Heart right ventricle (tissue), 16 donors: ENCODE measurements around the gene HIP1R. TPM values are rescaled to one million over a fixed set of nuclear protein-coding genes. Genes with fewer than 3 reads are reported as not detected.

ENCODE experiments used
- ATAC-seq, 8 donors: fragments of 200-7000 bp; cut with Tn5 transposase; one replicate each; pipeline ENCODE4 v1.9.1; 2020; ENCODE audit warnings: mild to moderate bottlenecking in 8 of 8, moderate library complexity in 8 of 8, moderate number of reproducible peaks in 1 of 8
- DNase-seq, 2 donors: peaks; one replicate each; pipeline ENCODE4 v3.0.0-alpha.2; 2020
- H3K27ac ChIP-seq, 10 donors: fragments of 200-600 bp; sonication (generic) in 2 of 10; one replicate each; pipeline versions ENCODE4 v1.5.0 to v1.8.0; 2020 to 2022; ENCODE audit warnings: mild to moderate bottlenecking in 3 of 10
- H3K27me3 ChIP-seq, 7 donors: fragments of 200-600 bp; one replicate each; pipeline ENCODE4 v1.8.0; 2021 to 2022; ENCODE audit warnings: mild to moderate bottlenecking in 2 of 7
- H3K36me3 ChIP-seq, 9 donors: fragments of 200-600 bp; sonication (generic) in 1 of 9; one replicate each; pipeline versions ENCODE4 v1.5.0 to v1.8.0; 2020 to 2022; ENCODE audit warnings: mild to moderate bottlenecking in 2 of 9
- H3K4me1 ChIP-seq, 9 donors: fragments of 200-600 bp; sonication (generic) in 1 of 9; one replicate each; pipeline versions ENCODE4 v1.5.0 to v1.8.0; 2020 to 2022; ENCODE audit warnings: mild to moderate bottlenecking in 4 of 9
- H3K4me3 ChIP-seq, 10 donors: fragments of 200-600 bp; sonication (generic) in 2 of 10; one replicate each; pipeline versions ENCODE4 v1.5.0 to v1.8.0; 2020 to 2022; ENCODE audit warnings: mild to moderate bottlenecking in 7 of 10, moderate library complexity in 2 of 10
- H3K9me3 ChIP-seq, 11 donors: fragments of 200-600 bp in 10 of 11; sonication (generic) in 2 of 11; one replicate each; pipeline versions ENCODE4 v1.5.0 to v1.8.0; 2013 to 2022; ENCODE audit warnings: mild to moderate bottlenecking in 2 of 11, control low read depth in 1 of 11, moderate library complexity in 1 of 11
- CTCF ChIP-seq, 9 donors: fragments of 200-600 bp; sonication (generic) in 2 of 9; IDR thresholded peaks; one replicate each; pipeline versions ENCODE4 v1.5.0 to v1.8.0; 2021 to 2022; ENCODE audit warnings: antibody characterized with exemption in 9 of 9, mild to moderate bottlenecking in 5 of 9, moderate library complexity in 1 of 9
- WGBS, 2 donors: extraction: QIAGEN DNeasy Blood & Tissue Kit; methylation state at CpG; one replicate each; pipeline ENCODE4 v1.1.7; 2013; ENCODE audit warnings: inconsistent platforms in 1 of 2; 5-methylcytosine and 5-hydroxymethylcytosine counted together
- intact Hi-C, 10 donors: fragments of 100-400 bp; cut with DNase I; formaldehyde crosslinking; loops; one replicate each; pipeline versions ENCODE4 v1.11.1 to v1.14.2; 2022
- polyA plus RNA-seq, 2 donors: library from polyadenylated mRNA; stranded (reverse); fragments of 200-250 nt; gene quantifications; one replicate each; pipeline ENCODE4 v1.2.3, GENCODE V29; 2013
- total RNA-seq, 10 donors: library from RNA; stranded (reverse); fragmentation: NEBNext Ultra II Directional in 3 of 10; extraction: Animal tissue kit (Norgen Biotek cat#: 25700) in 3 of 10; gene quantifications; one replicate each; pipeline versions ENCODE4 v1.2.1 to v1.2.4, GENCODE V29; 2021 to 2023
- donor health status: Arrhythmogenic right ventricular cardiomyopathy.
- donor health status: ischemic (EF 13 %, LVEDD 7.1; RV severe dilation, severe dysfunction).
- donor health status: healthy with polysubstance abuse.
- donor health status: DM: no; HTN: yes; CAD: no.
- donor health status: DM: no; HTN: no; CAD: no.
- donor health status: ischemic (EF 25% LVEDD 6.9; RV normal size, moderate dysfunction).
- donor health status: ischemic (EF 25% LVEDD 5.7; RV mildly dilated, moderate dysfunction).
- donor health status: healthy.
- donor health status: DM: yes; HTN: yes; CAD: no.
- donor health status: Ischemic cardiomyopathy.
- donor health status: ischemic (EF 35%, LVEDD 5.7; RV mildly dilated, moderate dysfunction).
- donor health status: nonischemic (EF 11% LVEDD 7.7; RV severe dilation, severe dysfunction).
- donor health status: DM: yes; HTN: yes; CAD: no.
- donor health status: PGD.
- donor health status: ischemic (EF 29% LVEDD 5.4; RV normal size, mild dysfunction).
- donor health status: nonischemic (EF 23%, LVEDD 6.1; RV moderate dilation, normal function).

The HIP1R gene
- total and polyA plus RNA-seq, 12 donors, result 13.7 to 37.7 (median 18.0) TPM

GRCh38 chr12:122860040-122860853 lies 25.0 kb downstream of the HIP1R start:
- DNase-seq (peak; percentile 87 to 90), ATAC-seq (peak; percentile 59 to 87 (median 77))
- Histone ChIP-seq H3K27ac (peak overlapping the region in 8 of 10 donors; percentile 45 to 76 (median 54)), H3K4me3 (no peak overlapping the region), H3K4me1 (peaks cover 3 to 51% (median 42%) of the 10 kb centered on the region in 9 donors), H3K9me3 (no peaks in the 10 kb centered on the region), H3K27me3 (no peaks in the 10 kb centered on the region), H3K36me3 (peaks cover 0 to 63% (median 0%) of the 10 kb centered on the region in 9 donors)
- peak; percentile 84 to 95 (median 88) for TF ChIP-seq CTCF (IDR thresholded peaks at IDR 0.05)
- 29 to 33% methylated on average over 28 of the region's 28 CpGs for WGBS, 2 donors
- intact Hi-C loops, result loop anchor here in 9 of 10 donors (1.0 to 10.0 kb wide), 8 partner anchors 37 to 377 kb away; partner anchors contain the start of genes MPHOSPH9 (in 4 of the 9), MTRFR (in 4 of the 9) and VPS37B (in 1 of the 9)

- peak in 1 of 8 donors; percentile 3 for ATAC-seq
- no peaks in the 10 kb centered on the region for H3K27me3 ChIP-seq
- H3K4me3 ChIP-seq, result no peak overlapping the region
- H3K27ac ChIP-seq, result peak overlapping the region in 8 of 10 donors; percentile 33 to 76 (median 58)
- intact Hi-C loops, result loop anchor here in 9 of 10 donors (1.0 to 10.0 kb wide), 8 partner anchors 36 to 376 kb away; partner anchors contain the start of genes MPHOSPH9 (in 4 of the 9), MTRFR (in 4 of the 9) and VPS37B (in 1 of the 9)
- no peak for DNase-seq
- no peaks in the 10 kb centered on the region for H3K9me3 ChIP-seq
- 85 to 86% methylated on average over 23 of the region's 23 CpGs for WGBS, 2 donors
- H3K4me1 ChIP-seq, result peaks cover 4 to 59% (median 50%) of the 10 kb centered on the region in 9 donors
- TF ChIP-seq CTCF (IDR thresholded peaks at IDR 0.05), result no peak
- H3K36me3 ChIP-seq, result peaks cover 0 to 63% (median 0%) of the 10 kb centered on the region in 9 donors
These were observed 25.8 kb downstream of the HIP1R start for GRCh38 chr12:122860854-122861586.

GRCh38 chr12:122861587-122861970 lies 26.3 kb downstream of the HIP1R start:
- Histone ChIP-seq H3K9me3 (no peaks in the 10 kb centered on the region), H3K27ac (peak overlapping the region in 7 of 10 donors; percentile 43 to 76 (median 63)), H3K36me3 (peaks cover 0 to 63% (median 4%) of the 10 kb centered on the region in 9 donors), H3K4me1 (peaks cover 8 to 64% (median 56%) of the 10 kb centered on the region in 9 donors), H3K4me3 (no peak overlapping the region), H3K27me3 (no peaks in the 10 kb centered on the region)
- ATAC-seq (no peak), DNase-seq (no peak)
- 75 to 77% methylated on average over 5 of the region's 5 CpGs for WGBS, 2 donors
- intact Hi-C loops, result loop anchor here in 8 of 10 donors (2.0 to 10.0 kb wide), 7 partner anchors 36 to 376 kb away; partner anchors contain the start of genes MPHOSPH9 (in 4 of the 8), MTRFR (in 4 of the 8) and VPS37B (in 1 of the 8)
- no peak for TF ChIP-seq CTCF (IDR thresholded peaks at IDR 0.05)
